Prostate gland (tissue), 2 donors: ENCODE measurements around the gene INPP5A. TPM values are rescaled to one million over a fixed set of nuclear protein-coding genes. Genes with fewer than 3 reads are reported as not detected.
"Not testable (repeated sequence)": the region's sequence is repeated elsewhere in the genome, so short reads cannot be mapped to it uniquely, and the experiment has no call there.

ENCODE experiments used
- DNase-seq: peaks from one replicate; pipeline ENCODE4 v3.0.0-alpha.2; 2019; ENCODE audit warnings: low spot score
- H3K27ac ChIP-seq, 2 donors: fragments of 200-600 bp; sonication (generic); 2 replicates each; pipeline ENCODE4 v1.5.1; 2017 to 2019
- H3K27me3 ChIP-seq: fragments of 200-600 bp; sonication (generic); replicated peaks from 2 replicates; pipeline ENCODE4 v1.5.1; 2019; ENCODE audit not compliant: insufficient read depth
- H3K36me3 ChIP-seq, 2 donors: fragments of 200-600 bp; sonication (generic); 1 replicate in 1 of 2; 2 replicates in 1 of 2; pipeline versions ENCODE4 v1.5.1 to v1.8.1; 2017 to 2019
- H3K4me1 ChIP-seq: fragments of 200-600 bp; sonication (generic); replicated peaks from 2 replicates; pipeline ENCODE4 v1.5.1; 2019
- H3K4me3 ChIP-seq, 2 donors: fragments of 200-600 bp; sonication (generic); 2 replicates each; pipeline ENCODE4 v1.5.1; 2017 to 2019
- H3K9me3 ChIP-seq: fragments of 200-600 bp; sonication (generic); 2 replicates; pipeline ENCODE4 v1.5.1; 2017
- POLR2A ChIP-seq: fragments of 450-650 bp; IDR thresholded peaks from one replicate; pipeline ENCODE4 v1.6.1; 2016; ENCODE audit warnings: antibody characterized with exemption, mild to moderate bottlenecking
- POLR2AphosphoS5 ChIP-seq: sonication (generic); formaldehyde crosslinking; IDR thresholded peaks from one replicate; pipeline ENCODE4 v1.6.1; 2017; ENCODE audit warnings: antibody characterized with exemption
- WGBS: methylation state at CpG from one replicate; pipeline ENCODE4 v1.1.5; 2018; 5-methylcytosine and 5-hydroxymethylcytosine counted together
- intact Hi-C: fragments of 100-400 bp; cut with DNase I; formaldehyde crosslinking; loops from one replicate; pipeline ENCODE4 v1.14.2; 2022
- total RNA-seq, 2 donors: library from RNA; depleted of rRNA; stranded (reverse); fragments of >200 nt; gene quantifications; one replicate each; pipeline ENCODE4 v1.1.0, GENCODE V29; 2016
- TF ChIP-seq, protein P1 (sequence below), 4 experiments: fragments of 200-600 bp in 2 of 4; fragments of 450-650 bp in 2 of 4; sonication (generic) in 2 of 4; IDR thresholded peaks; 1 replicate in 3 of 4; 2 replicates in 1 of 4; pipeline ENCODE4 v1.5.1; 2016 to 2019; ENCODE audit warnings: antibody characterized with exemption in 4 of 4, mild to moderate bottlenecking in 2 of 4, moderate library complexity in 2 of 4

Gene INPP5A
- total RNA-seq, 2 donors from 2014 or later = 49.5 to 83.3 TPM

DNA sequence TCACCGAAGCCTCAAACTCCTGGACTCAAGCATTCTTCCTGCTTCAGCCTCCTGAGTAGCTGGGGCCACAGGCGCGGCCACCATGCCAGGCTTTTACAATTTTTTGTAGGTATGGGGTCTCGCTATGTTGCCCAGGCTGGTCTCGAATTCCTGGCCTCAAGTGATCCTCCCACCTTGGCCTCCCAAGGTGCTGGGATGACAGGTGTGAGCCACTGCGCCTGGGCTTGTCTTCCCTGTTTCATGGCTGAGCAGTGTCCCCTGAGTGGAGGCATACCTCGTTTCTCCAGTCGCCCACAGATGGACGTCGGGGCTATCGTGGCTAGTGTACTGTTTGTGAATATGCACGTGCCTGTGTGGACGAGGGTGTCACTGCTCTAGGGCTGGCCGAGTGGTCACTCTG lies 11.3 kb downstream of the INPP5A start:
- intact Hi-C loops = no loop called here
- peaks cover 6% of the 10 kb centered on the region for H3K4me1 ChIP-seq

DNA sequence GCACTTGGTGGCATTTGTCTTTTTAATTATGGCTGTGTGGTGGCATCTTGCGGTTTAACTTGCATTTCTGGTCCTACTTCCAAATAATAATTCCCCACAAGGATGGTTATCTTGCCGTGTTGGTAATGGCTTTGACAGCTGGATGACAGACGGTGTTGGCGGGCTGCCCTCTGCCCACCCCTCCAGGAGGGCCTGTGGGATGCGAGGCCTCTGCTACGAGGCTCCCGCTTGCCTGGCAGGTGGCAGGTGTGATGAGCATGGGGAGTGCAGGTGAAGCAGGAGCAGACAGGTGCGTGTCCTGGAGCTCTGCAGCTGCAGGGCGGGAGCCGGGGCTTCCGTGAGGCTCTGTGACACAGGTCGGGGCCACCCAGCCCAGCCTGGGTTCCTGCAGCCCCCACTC lies 11.8 kb downstream of the INPP5A start:
- H3K36me3 ChIP-seq = no peaks in the 10 kb centered on the region
- H3K27ac ChIP-seq = no peak overlapping the region
- DNase-seq = no peak
- H3K4me3 ChIP-seq = no peak overlapping the region
- intact Hi-C loops = no loop called here
- TF ChIP-seq, protein P1, sequence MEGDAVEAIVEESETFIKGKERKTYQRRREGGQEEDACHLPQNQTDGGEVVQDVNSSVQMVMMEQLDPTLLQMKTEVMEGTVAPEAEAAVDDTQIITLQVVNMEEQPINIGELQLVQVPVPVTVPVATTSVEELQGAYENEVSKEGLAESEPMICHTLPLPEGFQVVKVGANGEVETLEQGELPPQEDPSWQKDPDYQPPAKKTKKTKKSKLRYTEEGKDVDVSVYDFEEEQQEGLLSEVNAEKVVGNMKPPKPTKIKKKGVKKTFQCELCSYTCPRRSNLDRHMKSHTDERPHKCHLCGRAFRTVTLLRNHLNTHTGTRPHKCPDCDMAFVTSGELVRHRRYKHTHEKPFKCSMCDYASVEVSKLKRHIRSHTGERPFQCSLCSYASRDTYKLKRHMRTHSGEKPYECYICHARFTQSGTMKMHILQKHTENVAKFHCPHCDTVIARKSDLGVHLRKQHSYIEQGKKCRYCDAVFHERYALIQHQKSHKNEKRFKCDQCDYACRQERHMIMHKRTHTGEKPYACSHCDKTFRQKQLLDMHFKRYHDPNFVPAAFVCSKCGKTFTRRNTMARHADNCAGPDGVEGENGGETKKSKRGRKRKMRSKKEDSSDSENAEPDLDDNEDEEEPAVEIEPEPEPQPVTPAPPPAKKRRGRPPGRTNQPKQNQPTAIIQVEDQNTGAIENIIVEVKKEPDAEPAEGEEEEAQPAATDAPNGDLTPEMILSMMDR (IDR thresholded peaks at IDR 0.05) = no peak
- TF ChIP-seq POLR2AphosphoS5 (no peak), POLR2A (no peak)
- no peaks in the 10 kb centered on the region for H3K27me3 ChIP-seq
- peaks cover 6% of the 10 kb centered on the region for H3K4me1 ChIP-seq
- no peaks in the 10 kb centered on the region for H3K9me3 ChIP-seq
- WGBS = 69% methylated on average over 12 of the region's 12 CpGs

More for the DNA sequence above, 11.3 kb downstream of the INPP5A start:
- WGBS = 91% methylated on average over 14 of the region's 14 CpGs
- Histone ChIP-seq H3K4me3 (no peak overlapping the region), H3K27ac (no peak overlapping the region), H3K9me3 (no peaks in the 10 kb centered on the region), H3K36me3 (no peaks in the 10 kb centered on the region), H3K27me3 (no peaks in the 10 kb centered on the region)
- no peak for DNase-seq
- TF ChIP-seq, protein P1 (IDR thresholded peaks at IDR 0.05) = no peak
- TF ChIP-seq POLR2A (no peak), POLR2AphosphoS5 (no peak)

DNA sequence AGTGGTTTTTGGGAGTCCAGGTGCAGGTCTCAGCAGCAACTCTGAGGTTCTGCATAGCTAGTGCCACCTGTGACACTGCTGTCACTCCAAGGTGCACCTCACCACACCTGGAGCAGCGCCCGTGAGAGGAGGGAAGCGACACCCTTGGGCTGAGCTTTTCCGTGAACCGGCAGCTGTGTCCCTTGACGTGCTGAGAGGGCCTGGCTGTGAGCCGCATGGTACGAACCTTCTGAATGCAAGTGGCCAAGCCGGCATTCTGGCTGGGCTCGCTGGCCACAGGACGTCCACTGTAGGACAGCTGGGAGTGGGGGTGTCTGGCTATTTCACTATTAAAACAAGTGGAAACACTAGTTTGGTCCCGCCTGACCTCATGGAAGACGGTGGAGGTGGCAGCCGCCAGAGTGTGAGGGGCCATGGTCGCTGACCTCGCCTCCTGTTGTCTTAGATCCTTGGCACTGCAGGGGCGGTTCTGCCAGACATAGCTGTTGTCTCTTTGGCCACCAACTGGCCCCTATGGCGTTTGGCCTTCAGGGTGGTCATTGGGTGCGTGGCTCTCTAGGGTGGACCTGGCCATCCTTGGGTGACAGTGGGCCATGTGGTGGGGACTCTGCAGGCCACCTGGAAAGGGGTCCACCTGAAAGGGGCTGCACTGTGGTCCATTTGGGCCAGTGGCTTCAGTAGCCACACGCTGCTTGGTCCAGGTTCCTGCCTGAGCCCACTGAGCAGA lies 12.9 kb downstream of the INPP5A start:
- 91% methylated on average over 19 of the region's 20 CpGs for WGBS
- H3K27ac ChIP-seq = no peak overlapping the region
- intact Hi-C loops = no loop called here
- no peak overlapping the region for H3K4me3 ChIP-seq
- H3K9me3 ChIP-seq = no peaks in the 10 kb centered on the region
- no peaks in the 10 kb centered on the region for H3K27me3 ChIP-seq
- no peak for DNase-seq
- H3K4me1 ChIP-seq = peaks cover 6% of the 10 kb centered on the region
- TF ChIP-seq POLR2AphosphoS5 = no peak
- TF ChIP-seq POLR2A = no peak
- TF ChIP-seq, protein P1 (IDR thresholded peaks at IDR 0.05) = no peak
- H3K36me3 ChIP-seq = no peaks in the 10 kb centered on the region

DNA sequence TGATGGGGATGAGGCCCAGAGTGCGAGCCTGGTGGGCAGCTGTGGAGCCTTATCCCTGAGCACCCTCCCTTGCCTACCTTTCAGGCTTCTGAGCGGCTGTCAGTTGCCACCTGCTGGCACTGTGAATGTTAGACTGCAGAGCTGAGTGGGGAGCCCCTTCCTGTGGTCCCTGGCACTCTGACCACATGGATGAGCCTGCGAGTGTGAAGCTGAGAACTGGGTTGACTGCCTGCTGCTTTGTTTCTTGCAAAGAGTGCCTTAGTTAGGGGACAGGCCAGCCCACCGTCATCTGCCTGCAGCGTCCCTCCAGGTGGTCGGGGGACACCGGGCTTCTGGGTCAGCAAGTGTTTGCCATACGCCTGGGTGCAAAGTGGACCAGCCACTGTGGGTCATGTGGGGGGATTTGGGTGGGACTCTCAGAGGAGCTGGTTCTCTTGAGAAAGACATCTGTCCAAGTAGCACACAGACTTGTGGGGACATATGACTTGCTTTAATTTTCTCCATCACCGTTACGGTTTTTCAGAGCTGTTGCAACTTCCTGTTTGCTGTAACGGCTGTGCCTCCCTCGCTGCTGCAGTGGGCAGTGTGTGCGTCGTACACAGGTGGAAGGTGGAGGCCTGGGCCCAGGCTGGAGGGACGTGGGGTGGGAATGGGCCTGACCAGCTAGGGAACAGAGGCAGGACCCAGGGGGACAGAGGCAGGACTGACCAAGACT lies 13.7 kb downstream of the INPP5A start:
- Histone ChIP-seq H3K4me1 (peaks cover 11% of the 10 kb centered on the region), H3K27me3 (no peaks in the 10 kb centered on the region), H3K9me3 (no peaks in the 10 kb centered on the region), H3K4me3 (no peak overlapping the region), H3K36me3 (no peaks in the 10 kb centered on the region), H3K27ac (no peak overlapping the region)
- no peak for DNase-seq
- TF ChIP-seq POLR2A = no peak
- TF ChIP-seq, protein P1 (IDR thresholded peaks at IDR 0.05) = no peak
- TF ChIP-seq POLR2AphosphoS5 = no peak
- intact Hi-C loops = no loop called here
- WGBS = 72% methylated on average over 15 of the region's 15 CpGs

DNA sequence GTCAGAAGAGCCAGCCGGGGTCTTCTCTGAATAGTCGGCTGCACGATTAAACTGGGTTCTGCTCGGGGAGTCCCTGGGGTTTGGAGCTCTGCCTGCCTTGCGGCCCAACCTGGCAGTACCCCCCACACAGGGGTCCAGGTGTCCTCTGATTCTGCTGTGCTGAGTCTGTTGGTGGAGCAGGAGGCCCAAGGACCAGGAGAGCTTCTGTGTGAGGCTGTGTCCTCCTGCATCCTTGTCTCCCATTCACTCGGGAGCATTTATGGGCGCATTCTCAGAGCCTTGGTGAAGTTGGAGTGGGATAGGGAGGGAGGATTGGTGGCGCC lies 14.2 kb downstream of the INPP5A start:
- Histone ChIP-seq H3K9me3 (no peaks in the 10 kb centered on the region), H3K27ac (no peak overlapping the region), H3K4me1 (peaks cover 9% of the 10 kb centered on the region), H3K36me3 (no peaks in the 10 kb centered on the region), H3K4me3 (no peak overlapping the region), H3K27me3 (no peaks in the 10 kb centered on the region)
- no peak for DNase-seq
- TF ChIP-seq, protein P1 (IDR thresholded peaks at IDR 0.05) = no peak
- no peak for TF ChIP-seq POLR2AphosphoS5
- no peak for TF ChIP-seq POLR2A
- intact Hi-C loops = no loop called here
- WGBS = 91% methylated on average over 8 of the region's 8 CpGs

DNA sequence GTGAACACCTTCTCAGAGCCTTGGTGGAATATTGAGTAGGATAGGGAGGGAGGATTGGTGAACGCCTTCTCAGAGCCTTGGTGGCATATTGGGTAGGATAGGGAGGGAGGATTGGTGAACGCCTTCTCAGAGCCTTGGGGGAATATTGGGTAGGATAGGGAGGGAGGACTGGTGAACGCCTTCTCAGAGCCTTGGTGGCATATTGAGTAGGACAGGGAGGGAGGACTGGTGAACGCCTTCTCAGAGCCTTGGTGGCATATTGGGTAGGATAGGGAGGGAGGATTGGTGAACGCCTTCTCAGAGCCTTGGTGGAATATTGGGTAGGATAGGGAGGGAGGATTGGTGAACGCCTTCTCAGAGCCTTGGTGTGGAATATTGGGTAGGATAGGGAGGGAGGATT lies 15.0 kb downstream of the INPP5A start:
- H3K36me3 ChIP-seq, H3K27me3 ChIP-seq, H3K4me1 ChIP-seq, H3K27ac ChIP-seq, H3K9me3 ChIP-seq, H3K4me3 ChIP-seq, DNase-seq, intact Hi-C loops: not testable (repeated sequence)
- 94% methylated on average over 6 of the region's 6 CpGs for WGBS

DNA sequence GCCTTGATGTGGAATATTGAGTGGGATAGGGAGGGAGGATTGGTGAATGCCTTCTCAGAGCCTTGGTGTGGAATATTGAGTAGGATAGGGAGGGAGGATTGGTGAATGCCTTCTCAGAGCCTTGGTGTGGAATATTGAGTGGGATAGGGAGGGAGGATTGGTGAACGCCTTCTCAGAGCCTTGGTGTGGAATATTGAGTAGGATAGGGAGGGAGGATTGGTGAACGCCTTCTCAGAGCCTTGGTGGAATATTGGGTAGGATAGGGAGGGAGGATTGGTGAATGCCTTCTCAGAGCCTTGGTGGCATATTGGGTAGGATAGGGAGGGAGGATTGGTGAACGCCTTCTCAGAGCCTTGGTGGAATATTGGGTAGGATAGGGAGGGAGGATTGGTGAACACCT lies 16.0 kb downstream of the INPP5A start:
- H3K9me3 ChIP-seq, H3K27me3 ChIP-seq, H3K27ac ChIP-seq, DNase-seq, intact Hi-C loops, H3K4me3 ChIP-seq, H3K36me3 ChIP-seq, H3K4me1 ChIP-seq: not testable (repeated sequence)
- 83% methylated on average over 3 of the region's 3 CpGs for WGBS
